ENCODE measurements around the gene GPANK1. TPM values are rescaled to one million over a fixed set of nuclear protein-coding genes. Genes with fewer than 3 reads are reported as not detected.

Gene GPANK1
- total RNA-seq, 1 donor from 2014 or later = 21.0 TPM

DNA sequence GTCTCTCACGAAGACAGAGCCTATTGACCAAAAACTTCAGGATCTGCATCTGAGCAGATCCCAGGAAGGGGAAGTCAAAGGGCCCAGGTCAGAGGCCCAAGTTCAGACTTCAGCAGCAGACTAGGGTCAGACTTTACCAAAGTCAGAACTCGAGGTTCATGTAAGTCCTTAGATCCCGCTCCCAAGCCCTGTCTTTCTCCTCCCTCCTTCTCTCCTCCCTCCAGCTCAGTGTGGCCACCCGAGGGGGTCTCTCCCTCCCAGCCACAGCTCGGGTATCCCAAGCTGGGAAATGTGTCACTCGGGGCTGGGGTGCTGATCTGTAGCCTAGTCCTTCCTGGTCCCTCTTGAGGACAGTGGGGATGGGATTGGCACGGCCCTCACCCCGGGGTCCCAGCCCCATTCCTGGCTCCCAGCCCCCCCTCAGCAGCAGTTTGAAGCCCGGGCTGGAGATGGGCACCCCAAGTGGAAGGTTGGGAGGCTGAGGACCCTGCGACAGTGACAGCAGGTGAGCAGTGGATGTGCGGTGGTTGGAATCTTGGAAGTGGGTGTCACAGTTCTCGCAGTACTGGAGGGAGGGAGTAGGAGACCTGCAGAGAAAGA, 2.6 kb downstream of the GPANK1 start:
- Histone ChIP-seq H3K36me3 (no peaks in the 10 kb centered on the region), H3K9me3 (ENCODE audit: low read depth) (no peaks in the 10 kb centered on the region), H3K4me1 (peaks cover 31% of the 10 kb centered on the region), H2AFZ (replicated peaks) (no peak overlapping the region), H3K4me3 (no peak overlapping the region), H3K79me2 (ENCODE audit: low read depth) (peaks cover 68% of the 10 kb centered on the region), H3K27ac (no peak overlapping the region), H3K4me2 (no peak overlapping the region), H4K20me1 (ENCODE audit: low read depth) (peaks cover 10% of the 10 kb centered on the region), H3K27me3 (no peaks in the 10 kb centered on the region), H3F3A (ENCODE audit: low read depth) (peaks cover 38% of the 10 kb centered on the region), H3K9ac (no peak overlapping the region)
- Mint-ChIP-seq H3K27me3 (ENCODE audit: insufficient read depth, low read depth) (peaks cover 6% of the 10 kb centered on the region), H3K27ac (peak overlapping the region; percentile 34), H3K9me3 (no peaks in the 10 kb centered on the region), H3K4me1 (peaks cover 68% of the 10 kb centered on the region), H3K36me3 (peaks cover 24% of the 10 kb centered on the region), H3K4me3 (peak overlapping the region; percentile 59)
- no peak for DNase-seq (ENCODE audit: low spot score)
- TF ChIP-seq EZH2phosphoT487 (IDR thresholded peaks at IDR 0.05) = no peak
- TF ChIP-seq EZH2 (IDR thresholded peaks at IDR 0.05) = no peak
- no peak for TF ChIP-seq CTCF (IDR thresholded peaks at IDR 0.05)

DNA sequence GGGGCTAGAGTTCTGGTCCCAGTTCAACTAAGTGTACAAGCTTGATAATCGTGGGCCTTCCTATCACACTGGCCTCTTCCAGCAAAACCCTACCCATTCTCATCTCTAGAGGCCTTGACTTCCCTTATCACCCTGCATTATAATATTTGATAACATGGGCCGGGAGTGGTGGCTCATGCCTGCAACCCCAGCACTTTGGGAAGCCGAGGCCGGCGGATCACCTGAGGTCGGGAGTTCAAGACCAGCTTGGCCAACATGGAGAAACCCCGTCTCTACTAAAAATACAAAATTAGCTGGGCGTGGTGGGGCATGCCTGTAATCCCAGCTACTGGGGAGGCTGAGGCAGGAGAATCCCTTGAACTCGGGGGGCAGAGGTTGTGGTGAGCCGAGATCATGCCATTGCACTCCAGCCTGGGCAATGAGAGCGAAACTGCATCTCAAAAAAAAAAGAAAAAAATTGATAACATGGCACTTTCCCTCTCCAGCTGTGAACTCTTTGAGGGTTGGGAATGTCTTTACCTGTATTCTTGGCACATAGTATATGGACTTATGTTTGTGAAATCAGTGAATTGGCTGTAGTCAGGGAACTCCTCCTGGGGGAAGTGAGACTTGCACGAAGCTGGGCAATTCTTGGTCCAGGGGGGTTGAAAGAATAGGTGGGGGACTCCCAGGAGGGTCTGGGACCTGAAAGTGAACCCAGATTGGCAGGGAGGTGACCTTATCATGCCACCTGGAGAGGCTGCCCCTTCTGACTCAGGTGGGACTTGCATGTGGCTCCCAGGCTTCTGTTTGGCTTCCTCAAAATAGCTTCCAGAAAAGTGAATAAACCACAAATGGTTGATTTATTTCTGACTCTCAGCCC, 3.3 kb downstream of the GPANK1 start:
- H3K4me3 Mint-ChIP-seq = peak overlapping the region; percentile 92
- peaks cover 10% of the 10 kb centered on the region for H4K20me1 ChIP-seq (ENCODE audit: low read depth)
- no peaks in the 10 kb centered on the region for H3K27me3 ChIP-seq
- H3K4me3 ChIP-seq = peak overlapping the region; percentile 73
- no peak overlapping the region for H3K27ac ChIP-seq
- no peak for DNase-seq (ENCODE audit: low spot score)
- no peak overlapping the region for H2AFZ ChIP-seq (replicated peaks)
- H3K36me3 ChIP-seq = no peaks in the 10 kb centered on the region
- peak overlapping the region; percentile 80 for H3K27ac Mint-ChIP-seq
- H3K4me1 Mint-ChIP-seq = peaks cover 64% of the 10 kb centered on the region
- no peak for TF ChIP-seq EZH2phosphoT487 (IDR thresholded peaks at IDR 0.05)
- no peak for TF ChIP-seq CTCF (IDR thresholded peaks at IDR 0.05)
- no peak for TF ChIP-seq EZH2 (IDR thresholded peaks at IDR 0.05)
- H3F3A ChIP-seq (ENCODE audit: low read depth) = peaks cover 38% of the 10 kb centered on the region
- peaks cover 6% of the 10 kb centered on the region for H3K27me3 Mint-ChIP-seq (ENCODE audit: insufficient read depth, low read depth)
- peaks cover 61% of the 10 kb centered on the region for H3K79me2 ChIP-seq (ENCODE audit: low read depth)
- no peaks in the 10 kb centered on the region for H3K9me3 ChIP-seq (ENCODE audit: low read depth)
- H3K9me3 Mint-ChIP-seq = no peaks in the 10 kb centered on the region
- peaks cover 24% of the 10 kb centered on the region for H3K36me3 Mint-ChIP-seq
- peak overlapping the region; percentile 97 for H3K4me2 ChIP-seq
- H3K4me1 ChIP-seq = peaks cover 31% of the 10 kb centered on the region
- no peak overlapping the region for H3K9ac ChIP-seq

DNA sequence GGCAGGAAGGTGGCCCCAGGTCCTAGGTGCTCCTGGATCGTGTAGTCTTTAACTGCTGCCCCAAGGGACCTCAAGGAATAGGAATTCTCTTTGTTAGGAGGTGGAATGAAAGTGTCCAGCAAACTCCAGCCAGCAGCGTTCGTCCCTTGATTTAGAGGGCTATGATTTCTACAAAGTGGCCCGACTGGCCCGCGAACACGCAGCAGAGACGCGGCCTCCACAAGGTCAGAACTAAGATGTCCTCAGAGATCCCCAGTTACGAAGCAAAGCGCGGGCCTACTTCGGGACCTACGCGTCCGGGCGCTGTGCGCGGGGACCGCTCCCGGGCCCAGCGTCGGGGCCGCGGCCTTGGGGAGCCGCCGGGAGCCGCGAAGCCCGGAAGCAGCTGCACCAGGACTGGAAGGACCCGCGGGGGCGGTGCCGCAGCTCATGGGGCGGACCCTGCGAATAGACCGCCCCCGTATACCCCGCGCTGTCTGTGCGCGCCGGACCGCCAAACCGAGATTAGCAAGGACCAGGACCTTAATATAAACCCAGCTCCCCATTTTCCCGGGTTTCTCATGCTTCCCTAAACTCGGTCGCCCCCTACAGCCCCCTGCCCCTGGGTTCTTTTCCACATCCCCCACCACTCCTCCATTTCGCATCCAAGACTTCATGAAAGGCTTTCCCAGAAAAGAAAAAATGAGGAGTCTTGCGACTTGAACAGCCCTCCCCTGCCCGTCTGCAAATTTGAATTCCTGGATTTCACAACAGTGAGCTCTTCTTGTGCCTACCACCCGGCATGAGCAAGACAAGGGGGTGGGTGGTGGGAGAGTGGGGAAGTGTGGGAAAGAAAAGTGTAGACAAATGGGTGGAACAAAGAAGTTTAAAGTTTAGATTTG, 4.2 kb downstream of the GPANK1 start, which contains the start of gene C6orf47:
C6orf47 (minus strand) TSS at position 398 of the 881 bp plus-strand sequence. CDS start 831 bp downstream, outside the sequence.
- Mint-ChIP-seq H3K4me3 (peak within 1 kb of the TSS; percentile 92), H3K27ac (peak within 1 kb of the TSS; percentile 88), H3K9me3 (no peaks in the 10 kb centered on the region), H3K27me3 (ENCODE audit: insufficient read depth, low read depth) (peaks cover 6% of the 10 kb centered on the region), H3K4me1 (peaks cover 61% of the 10 kb centered on the region), H3K36me3 (peaks cover 29% of the 10 kb centered on the region)
- no peaks in the 10 kb centered on the region for H3K36me3 ChIP-seq
- no peaks in the 10 kb centered on the region for H3K9me3 ChIP-seq (ENCODE audit: low read depth)
- peak within 1 kb of the TSS; percentile 15 for H3K27ac ChIP-seq
- peak within 1 kb of the TSS; percentile 97 for H3K4me2 ChIP-seq
- H3K4me3 ChIP-seq = peak within 1 kb of the TSS; percentile 73
- H3K79me2 ChIP-seq (ENCODE audit: low read depth) = peaks cover 55% of the 10 kb centered on the region
- H2AFZ ChIP-seq (replicated peaks) = peak within 1 kb of the TSS; percentile 1
- peak; percentile 94 for DNase-seq (ENCODE audit: low spot score)
- H3F3A ChIP-seq (ENCODE audit: low read depth) = peaks cover 37% of the 10 kb centered on the region
- peaks cover 31% of the 10 kb centered on the region for H3K4me1 ChIP-seq
- H4K20me1 ChIP-seq (ENCODE audit: low read depth) = peaks cover 10% of the 10 kb centered on the region
- H3K9ac ChIP-seq = peak within 1 kb of the TSS; percentile 80
- TF ChIP-seq CTCF (IDR thresholded peaks at IDR 0.05) (no peak), EZH2phosphoT487 (IDR thresholded peaks at IDR 0.05) (no peak), EZH2 (IDR thresholded peaks at IDR 0.05) (no peak)
- H3K27me3 ChIP-seq = no peaks in the 10 kb centered on the region

Measured in neural progenitor cell (in vitro differentiated cells).